ENCODE results near the gene RALBP1.
"Not testable (repeated sequence)": the region's sequence is repeated elsewhere in the genome, so short reads cannot be mapped to it uniquely, and the experiment has no call there.

RALBP1 gene

GRCh38 chr18:9474983-9475642, at the start of gene RALBP1:
Gene RALBP1 (plus strand): TSS chr18:9475513. CDS start chr18:9513046, 37,533 bp downstream.
- DNase-seq, result peak; percentile 98

GRCh38 chr18:9426753-9427152, 48.6 kb upstream of the RALBP1 start:
- no peak for DNase-seq

- DNase-seq, result no peak
Observed at GRCh38 chr18:9428301-9428706, 47.0 kb upstream of the RALBP1 start.

- no peak for DNase-seq
Observed at GRCh38 chr18:9428862-9429661, 46.3 kb upstream of the RALBP1 start.

- DNase-seq, result no peak
Observed at GRCh38 chr18:9429662-9429993, 45.7 kb upstream of the RALBP1 start.

GRCh38 chr18:9430315-9430714, 45.0 kb upstream of the RALBP1 start:
- DNase-seq, result not testable (repeated sequence)

GRCh38 chr18:9431296-9431695, 44.0 kb upstream of the RALBP1 start:
- no peak for DNase-seq

- DNase-seq, result not testable (repeated sequence)
Observed at GRCh38 chr18:9433122-9433521, 42.2 kb upstream of the RALBP1 start.

GRCh38 chr18:9433671-9434121, 41.6 kb upstream of the RALBP1 start:
- no peak for DNase-seq

GRCh38 chr18:9434122-9434701, 41.1 kb upstream of the RALBP1 start:
- no peak for DNase-seq

GRCh38 chr18:9435041-9435440, 40.3 kb upstream of the RALBP1 start:
- DNase-seq, result no peak

- no peak for DNase-seq
Observed at GRCh38 chr18:9436206-9436929, 38.9 kb upstream of the RALBP1 start.

GRCh38 chr18:9437021-9437437, 38.3 kb upstream of the RALBP1 start:
- no peak for DNase-seq

- DNase-seq, result no peak
Observed at GRCh38 chr18:9437672-9438071, 37.6 kb upstream of the RALBP1 start.

GRCh38 chr18:9441061-9441460, 34.3 kb upstream of the RALBP1 start:
- DNase-seq, result no peak

- DNase-seq, result no peak
Observed at GRCh38 chr18:9444549-9444948, 30.8 kb upstream of the RALBP1 start.

GRCh38 chr18:9446839-9447238, 28.5 kb upstream of the RALBP1 start:
- DNase-seq, result no peak

- DNase-seq, result no peak
Observed at GRCh38 chr18:9447334-9447733, 28.0 kb upstream of the RALBP1 start.

GRCh38 chr18:9449600-9450414, 25.5 kb upstream of the RALBP1 start:
- DNase-seq, result no peak

- not testable (repeated sequence) for DNase-seq
Observed at GRCh38 chr18:9450920-9451319, 24.4 kb upstream of the RALBP1 start.

- no peak for DNase-seq
Observed at GRCh38 chr18:9453283-9453682, 22.0 kb upstream of the RALBP1 start.

- no peak for DNase-seq
Observed at GRCh38 chr18:9454061-9454703, 21.1 kb upstream of the RALBP1 start.

Measured in CD4-positive, alpha-beta T cell treated with Interleukin-6 for 4 hours (primary cell).